Uterus (tissue), 2 donors: ENCODE data around the gene DPP6.

Source experiments
- POLR2A ChIP-seq, 2 donors: fragments of 450-650 bp; IDR thresholded peaks; one replicate each; pipeline ENCODE4 v1.6.1; 2016; ENCODE audit warnings: antibody characterized with exemption in 2 of 2, mild to moderate bottlenecking in 1 of 2, moderate library complexity in 1 of 2
- TF ChIP-seq, protein P1 (sequence below), 4 experiments: fragments of 200-600 bp in 2 of 4; fragments of 450-650 bp in 2 of 4; sonication (generic) in 2 of 4; IDR thresholded peaks; one replicate each; pipeline ENCODE4 v1.5.1; 2016 to 2019; ENCODE audit warnings: antibody characterized with exemption in 4 of 4, mild to moderate bottlenecking in 2 of 4, moderate library complexity in 1 of 4

DNA sequence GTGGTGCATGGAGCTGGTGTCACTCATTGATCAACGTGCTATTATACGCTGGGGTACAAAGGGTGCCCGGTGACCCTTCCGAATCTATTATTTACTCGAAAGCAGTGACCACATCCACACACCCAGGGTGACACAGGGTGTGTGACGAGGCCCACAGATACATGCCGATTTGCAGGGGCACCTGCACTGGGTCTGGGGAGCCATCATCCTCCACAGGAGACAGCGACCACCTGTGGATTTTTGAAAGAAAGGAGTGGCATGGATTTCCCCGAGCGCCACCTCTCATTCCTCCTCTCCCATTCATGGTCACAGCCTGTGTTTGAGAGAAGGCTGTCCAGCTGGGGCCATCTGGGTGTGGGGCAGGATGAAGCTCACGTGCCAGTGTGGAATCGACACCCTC lies 701.0 kb downstream of the DPP6 start:
- TF ChIP-seq, protein P1, sequence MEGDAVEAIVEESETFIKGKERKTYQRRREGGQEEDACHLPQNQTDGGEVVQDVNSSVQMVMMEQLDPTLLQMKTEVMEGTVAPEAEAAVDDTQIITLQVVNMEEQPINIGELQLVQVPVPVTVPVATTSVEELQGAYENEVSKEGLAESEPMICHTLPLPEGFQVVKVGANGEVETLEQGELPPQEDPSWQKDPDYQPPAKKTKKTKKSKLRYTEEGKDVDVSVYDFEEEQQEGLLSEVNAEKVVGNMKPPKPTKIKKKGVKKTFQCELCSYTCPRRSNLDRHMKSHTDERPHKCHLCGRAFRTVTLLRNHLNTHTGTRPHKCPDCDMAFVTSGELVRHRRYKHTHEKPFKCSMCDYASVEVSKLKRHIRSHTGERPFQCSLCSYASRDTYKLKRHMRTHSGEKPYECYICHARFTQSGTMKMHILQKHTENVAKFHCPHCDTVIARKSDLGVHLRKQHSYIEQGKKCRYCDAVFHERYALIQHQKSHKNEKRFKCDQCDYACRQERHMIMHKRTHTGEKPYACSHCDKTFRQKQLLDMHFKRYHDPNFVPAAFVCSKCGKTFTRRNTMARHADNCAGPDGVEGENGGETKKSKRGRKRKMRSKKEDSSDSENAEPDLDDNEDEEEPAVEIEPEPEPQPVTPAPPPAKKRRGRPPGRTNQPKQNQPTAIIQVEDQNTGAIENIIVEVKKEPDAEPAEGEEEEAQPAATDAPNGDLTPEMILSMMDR (IDR thresholded peaks at IDR 0.05) = no peak
- no peak for TF ChIP-seq POLR2A (IDR thresholded peaks at IDR 0.05)
